GM12878 (cell line): ENCODE results near the gene ACP4. TPM values are rescaled to one million over a fixed set of nuclear protein-coding genes. Genes with fewer than 3 reads are reported as not detected.

Source experiments
- EED ChIP-seq: sonication (generic); IDR thresholded peaks from 2 replicates; pipeline ENCODE4 v1.6.1; 2016; ENCODE audit warnings: antibody characterized with exemption, low read depth
- FOXM1 ChIP-seq: IDR thresholded peaks from 2 replicates; pipeline ENCODE4 v1.6.1; 2012; ENCODE audit warnings: low read depth, mild to moderate bottlenecking, inconsistent platforms, low read length, moderate library complexity
- IKZF1 ChIP-seq: fragments of 450-650 bp; conservative IDR thresholded peaks from 2 replicates; pipeline ENCODE4 v1.6.1; 2017; ENCODE audit warnings: antibody characterized with exemption, mild to moderate bottlenecking
- MYB ChIP-seq: fragments of 150-350 bp; IDR thresholded peaks from 2 replicates; pipeline ENCODE4 v1.6.1; 2014; ENCODE audit warnings: mild to moderate bottlenecking, low read depth, low read length, borderline replicate concordance
- SMC3 ChIP-seq: IDR thresholded peaks from 2 replicates; pipeline ENCODE4 v1.6.1; 2011; ENCODE audit warnings: low read length, improper control_type of control experiment, borderline replicate concordance
- polyA plus RNA-seq, 11 experiments: library from polyadenylated mRNA; depleted of rRNA in 4 of 11; unstranded in 6 of 11; stranded (reverse) in 5 of 11; fragments of >200 nt; fragmentation: Nextera tagmentation in 4 of 11; fragmentation: Illumina TruSeq in 1 of 11; extraction: Ambion mirVana in 4 of 11; extraction: Trizol in 1 of 11; gene quantifications; 1 replicate in 1 of 11; 2 replicates in 10 of 11; pipeline versions ENCODE4 v1.2.1 to v1.2.3, GENCODE V29; 2011 to 2016; ENCODE audit warnings: inconsistent platforms in 2 of 11, missing spikeins in 2 of 11, low read depth in 1 of 11
- total RNA-seq, 4 experiments: library from RNA; depleted of rRNA in 3 of 4; stranded (reverse); fragments of >200 nt in 3 of 4; fragmentation: Illumina TruSeq in 1 of 4; extraction: Trizol in 1 of 4; gene quantifications; 2 replicates each; pipeline versions ENCODE4 v1.2.1 to v1.2.3, GENCODE V29; 2013 to 2021
- TF ChIP-seq, protein P1 (sequence below): fragments of 150-350 bp; IDR thresholded peaks from 2 replicates; pipeline ENCODE4 v1.6.1; 2016; ENCODE audit warnings: low read depth, low read length
- TF ChIP-seq, protein P2 (sequence below): fragments of 450-650 bp; IDR thresholded peaks from 2 replicates; pipeline ENCODE4 v1.6.1; 2017; ENCODE audit warnings: mild to moderate bottlenecking, moderate library complexity
- TF ChIP-seq, protein P3 (sequence below): IDR thresholded peaks from 2 replicates; pipeline ENCODE4 v1.6.1; 2011; ENCODE audit warnings: low read depth, low read length, improper control_type of control experiment, borderline replicate concordance

The ACP4 gene
- total and polyA plus RNA-seq, 10 of the 15 experiments (the other 5 are each of a cell fraction or from before 2014, with no cell fraction given), result not detected

DNA sequence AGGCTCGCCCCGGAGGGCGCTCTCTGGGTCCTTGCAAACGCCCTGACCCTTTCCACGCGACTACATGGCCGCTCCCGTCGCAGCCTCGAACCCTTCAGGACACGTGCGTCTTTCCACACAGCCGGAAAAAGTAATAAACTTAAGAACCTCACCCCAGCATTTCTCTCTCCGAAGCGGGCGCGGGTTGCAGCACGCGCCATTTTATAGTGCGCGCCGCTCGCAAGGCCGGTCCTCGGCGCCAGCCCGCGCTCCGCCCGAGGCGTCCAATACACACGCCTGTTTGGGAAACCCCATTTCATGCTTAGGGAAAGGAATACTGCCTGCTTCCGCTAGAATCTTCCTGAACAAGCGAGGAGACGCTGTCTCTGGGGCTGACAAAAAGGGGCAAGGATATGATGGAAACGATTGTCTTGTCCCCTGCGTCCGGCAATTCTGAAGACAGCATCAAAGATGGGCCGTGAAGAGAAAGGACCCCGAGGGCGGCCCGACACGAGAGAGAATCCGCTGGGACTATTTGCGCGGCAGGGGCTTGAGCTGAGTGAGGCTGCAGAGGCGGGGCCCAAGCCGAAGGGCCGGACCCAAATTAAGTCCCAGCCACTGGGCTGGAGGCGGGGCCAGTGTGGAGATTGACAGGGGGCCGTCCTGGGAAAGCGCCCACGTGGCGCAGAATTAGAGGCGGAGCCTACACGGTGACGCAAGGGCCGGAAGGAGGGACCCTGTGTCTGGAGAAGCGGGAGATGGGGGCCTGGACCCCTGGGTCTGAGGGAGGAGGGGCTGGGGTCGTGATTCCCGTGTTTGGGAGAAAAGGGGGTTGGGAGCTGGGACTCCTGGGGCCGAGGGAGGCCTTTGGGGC lies 14.4 kb downstream of the ACP4 start (continued):
- TF ChIP-seq EED (0 out of 2 replicates have a peak, but pooled peaks have one; percentile 10), IKZF1 (peak; percentile 85), FOXM1 (peak; percentile 66; the same call in 1 of the 2 replicates), MYB (peak; percentile 100), SMC3 (no peak; the same call in none of the 2 replicates)
- TF ChIP-seq, protein P1, sequence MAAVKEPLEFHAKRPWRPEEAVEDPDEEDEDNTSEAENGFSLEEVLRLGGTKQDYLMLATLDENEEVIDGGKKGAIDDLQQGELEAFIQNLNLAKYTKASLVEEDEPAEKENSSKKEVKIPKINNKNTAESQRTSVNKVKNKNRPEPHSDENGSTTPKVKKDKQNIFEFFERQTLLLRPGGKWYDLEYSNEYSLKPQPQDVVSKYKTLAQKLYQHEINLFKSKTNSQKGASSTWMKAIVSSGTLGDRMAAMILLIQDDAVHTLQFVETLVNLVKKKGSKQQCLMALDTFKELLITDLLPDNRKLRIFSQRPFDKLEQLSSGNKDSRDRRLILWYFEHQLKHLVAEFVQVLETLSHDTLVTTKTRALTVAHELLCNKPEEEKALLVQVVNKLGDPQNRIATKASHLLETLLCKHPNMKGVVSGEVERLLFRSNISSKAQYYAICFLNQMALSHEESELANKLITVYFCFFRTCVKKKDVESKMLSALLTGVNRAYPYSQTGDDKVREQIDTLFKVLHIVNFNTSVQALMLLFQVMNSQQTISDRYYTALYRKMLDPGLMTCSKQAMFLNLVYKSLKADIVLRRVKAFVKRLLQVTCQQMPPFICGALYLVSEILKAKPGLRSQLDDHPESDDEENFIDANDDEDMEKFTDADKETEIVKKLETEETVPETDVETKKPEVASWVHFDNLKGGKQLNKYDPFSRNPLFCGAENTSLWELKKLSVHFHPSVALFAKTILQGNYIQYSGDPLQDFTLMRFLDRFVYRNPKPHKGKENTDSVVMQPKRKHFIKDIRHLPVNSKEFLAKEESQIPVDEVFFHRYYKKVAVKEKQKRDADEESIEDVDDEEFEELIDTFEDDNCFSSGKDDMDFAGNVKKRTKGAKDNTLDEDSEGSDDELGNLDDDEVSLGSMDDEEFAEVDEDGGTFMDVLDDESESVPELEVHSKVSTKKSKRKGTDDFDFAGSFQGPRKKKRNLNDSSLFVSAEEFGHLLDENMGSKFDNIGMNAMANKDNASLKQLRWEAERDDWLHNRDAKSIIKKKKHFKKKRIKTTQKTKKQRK, result 0 out of 2 replicates have a peak, but pooled peaks have one; percentile 29
- TF ChIP-seq, protein P2, sequence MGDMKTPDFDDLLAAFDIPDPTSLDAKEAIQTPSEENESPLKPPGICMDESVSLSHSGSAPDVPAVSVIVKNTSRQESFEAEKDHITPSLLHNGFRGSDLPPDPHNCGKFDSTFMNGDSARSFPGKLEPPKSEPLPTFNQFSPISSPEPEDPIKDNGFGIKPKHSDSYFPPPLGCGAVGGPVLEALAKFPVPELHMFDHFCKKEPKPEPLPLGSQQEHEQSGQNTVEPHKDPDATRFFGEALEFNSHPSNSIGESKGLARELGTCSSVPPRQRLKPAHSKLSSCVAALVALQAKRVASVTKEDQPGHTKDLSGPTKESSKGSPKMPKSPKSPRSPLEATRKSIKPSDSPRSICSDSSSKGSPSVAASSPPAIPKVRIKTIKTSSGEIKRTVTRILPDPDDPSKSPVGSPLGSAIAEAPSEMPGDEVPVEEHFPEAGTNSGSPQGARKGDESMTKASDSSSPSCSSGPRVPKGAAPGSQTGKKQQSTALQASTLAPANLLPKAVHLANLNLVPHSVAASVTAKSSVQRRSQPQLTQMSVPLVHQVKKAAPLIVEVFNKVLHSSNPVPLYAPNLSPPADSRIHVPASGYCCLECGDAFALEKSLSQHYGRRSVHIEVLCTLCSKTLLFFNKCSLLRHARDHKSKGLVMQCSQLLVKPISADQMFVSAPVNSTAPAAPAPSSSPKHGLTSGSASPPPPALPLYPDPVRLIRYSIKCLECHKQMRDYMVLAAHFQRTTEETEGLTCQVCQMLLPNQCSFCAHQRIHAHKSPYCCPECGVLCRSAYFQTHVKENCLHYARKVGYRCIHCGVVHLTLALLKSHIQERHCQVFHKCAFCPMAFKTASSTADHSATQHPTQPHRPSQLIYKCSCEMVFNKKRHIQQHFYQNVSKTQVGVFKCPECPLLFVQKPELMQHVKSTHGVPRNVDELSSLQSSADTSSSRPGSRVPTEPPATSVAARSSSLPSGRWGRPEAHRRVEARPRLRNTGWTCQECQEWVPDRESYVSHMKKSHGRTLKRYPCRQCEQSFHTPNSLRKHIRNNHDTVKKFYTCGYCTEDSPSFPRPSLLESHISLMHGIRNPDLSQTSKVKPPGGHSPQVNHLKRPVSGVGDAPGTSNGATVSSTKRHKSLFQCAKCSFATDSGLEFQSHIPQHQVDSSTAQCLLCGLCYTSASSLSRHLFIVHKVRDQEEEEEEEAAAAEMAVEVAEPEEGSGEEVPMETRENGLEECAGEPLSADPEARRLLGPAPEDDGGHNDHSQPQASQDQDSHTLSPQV, result peak; percentile 96
- TF ChIP-seq, protein P3, sequence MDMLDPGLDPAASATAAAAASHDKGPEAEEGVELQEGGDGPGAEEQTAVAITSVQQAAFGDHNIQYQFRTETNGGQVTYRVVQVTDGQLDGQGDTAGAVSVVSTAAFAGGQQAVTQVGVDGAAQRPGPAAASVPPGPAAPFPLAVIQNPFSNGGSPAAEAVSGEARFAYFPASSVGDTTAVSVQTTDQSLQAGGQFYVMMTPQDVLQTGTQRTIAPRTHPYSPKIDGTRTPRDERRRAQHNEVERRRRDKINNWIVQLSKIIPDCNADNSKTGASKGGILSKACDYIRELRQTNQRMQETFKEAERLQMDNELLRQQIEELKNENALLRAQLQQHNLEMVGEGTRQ, result peak; percentile 87
